ENCODE data around the gene GTF2I.
"Not testable (repeated sequence)": the region's sequence is repeated elsewhere in the genome, so short reads cannot be mapped to it uniquely, and the experiment has no call there.

GTF2I gene

DNA sequence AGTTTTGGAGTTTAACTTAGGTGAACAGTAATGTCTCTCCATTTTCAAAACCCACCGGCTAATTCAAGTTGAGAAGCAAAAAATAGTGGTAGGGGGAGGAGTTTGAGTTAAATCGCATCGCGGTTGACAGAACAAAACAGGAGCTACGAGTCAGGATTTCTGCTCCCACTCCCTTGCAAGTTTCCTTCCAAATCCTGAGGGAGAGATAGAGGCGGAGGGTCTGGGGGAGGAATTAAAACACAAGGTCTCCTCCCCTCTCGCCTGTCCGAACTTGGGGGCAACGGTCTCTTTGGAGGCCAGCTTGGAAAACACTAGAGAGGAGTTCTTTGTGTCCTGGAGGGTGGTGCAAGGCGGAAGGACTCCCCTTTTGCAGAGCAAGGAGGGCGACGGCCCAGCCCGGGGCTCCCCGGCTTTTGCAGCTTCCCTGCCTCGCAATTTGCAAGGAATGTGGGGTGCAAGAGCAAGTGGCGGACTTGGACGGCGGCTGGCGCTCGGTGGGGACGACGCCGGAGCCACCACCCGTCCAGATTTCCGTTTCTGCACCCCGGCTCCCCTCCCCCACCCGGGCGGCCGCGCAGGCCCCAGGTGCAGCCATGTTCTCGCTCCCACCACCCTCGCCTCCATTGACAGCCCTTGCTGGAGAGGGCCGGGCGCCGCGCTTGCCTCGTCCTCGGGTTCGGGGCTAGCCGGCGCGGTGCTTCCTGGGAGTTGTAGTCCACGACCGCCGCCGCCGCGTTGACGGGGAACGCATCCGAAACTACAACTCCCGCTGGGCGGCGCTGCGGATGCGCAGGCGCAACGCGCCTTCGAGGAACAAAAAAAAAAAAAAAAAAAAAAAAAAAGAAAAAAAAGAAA lies 454 bp upstream of the GTF2I start:
- peak; percentile 98 for DNase-seq (ENCODE audit: low spot score)

- DNase-seq (ENCODE audit: low spot score), result peak; percentile 97
Observed at GRCh38 chr7:74658178-74659004, 873 bp downstream of the GTF2I start.

DNA sequence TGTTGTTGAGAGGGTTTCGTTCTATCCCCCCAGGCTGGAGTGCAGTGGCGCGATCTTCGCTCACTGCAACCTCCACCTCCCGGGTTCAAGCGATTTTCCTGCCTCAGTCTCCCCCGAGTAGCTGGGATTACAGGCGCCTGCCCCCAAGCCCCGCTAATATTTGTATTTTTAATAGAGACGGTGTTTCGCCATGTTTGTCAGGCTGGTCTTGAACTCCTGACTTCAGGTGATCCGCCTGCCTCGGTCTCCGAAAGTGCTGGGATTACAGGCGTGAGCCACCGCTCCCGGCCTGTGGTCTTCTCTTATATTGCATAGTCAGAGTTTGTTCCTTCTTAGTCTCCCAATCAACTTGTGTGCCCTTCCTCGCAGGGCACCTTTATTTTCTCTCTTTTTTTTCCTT lies 2.7 kb downstream of the GTF2I start:
- DNase-seq (ENCODE audit: low spot score), result not testable (repeated sequence)

DNA sequence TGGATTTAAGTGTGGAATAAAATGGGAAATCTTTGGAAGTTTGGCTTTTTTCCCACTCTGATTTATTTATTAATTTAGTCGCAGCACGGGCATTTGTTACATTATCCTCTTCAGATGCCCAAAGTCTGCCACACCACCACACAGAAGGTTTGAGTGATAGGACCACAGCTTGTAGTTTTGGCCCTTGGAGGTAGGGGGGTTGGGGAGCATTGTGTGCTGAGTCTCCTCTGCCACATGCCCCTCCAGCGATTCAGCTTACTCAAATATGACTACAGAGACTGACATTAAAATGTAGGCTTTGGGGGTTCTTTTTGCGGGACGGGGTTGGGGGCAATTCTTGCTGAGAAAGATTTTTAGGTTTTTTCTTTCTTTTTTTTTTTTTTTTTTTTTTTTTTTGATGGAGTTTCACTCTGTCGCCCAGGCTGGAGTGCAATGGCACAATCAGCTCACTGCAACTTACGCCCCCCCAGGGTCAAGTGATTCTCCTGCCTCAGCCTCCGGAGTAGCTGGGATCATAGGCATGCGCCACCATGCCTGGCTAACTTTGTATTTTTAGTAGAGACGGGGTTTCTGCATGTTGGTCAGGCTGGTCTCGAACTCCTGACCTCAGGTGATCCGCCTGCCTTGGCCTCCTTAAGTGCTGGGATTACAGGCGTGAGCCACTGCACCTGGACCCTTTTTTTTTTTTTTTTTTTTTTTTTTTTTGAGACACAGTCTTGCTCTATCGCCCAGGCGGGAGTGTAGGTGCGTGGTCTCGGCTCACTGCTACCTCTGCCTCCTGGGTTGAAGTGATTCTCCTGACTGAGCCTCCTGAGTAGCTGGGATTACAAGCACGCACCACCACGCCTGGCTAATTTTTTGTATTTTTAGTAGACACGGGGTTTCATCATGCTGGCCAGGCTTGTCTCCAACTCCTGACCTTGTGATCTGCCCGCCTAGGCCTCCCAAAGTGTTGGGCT lies 4.6 kb downstream of the GTF2I start:
- DNase-seq (ENCODE audit: low spot score), result not testable (repeated sequence)

- DNase-seq (ENCODE audit: low spot score), result no peak
Observed at GRCh38 chr7:74665296-74665938, 7.9 kb downstream of the GTF2I start.

DNA sequence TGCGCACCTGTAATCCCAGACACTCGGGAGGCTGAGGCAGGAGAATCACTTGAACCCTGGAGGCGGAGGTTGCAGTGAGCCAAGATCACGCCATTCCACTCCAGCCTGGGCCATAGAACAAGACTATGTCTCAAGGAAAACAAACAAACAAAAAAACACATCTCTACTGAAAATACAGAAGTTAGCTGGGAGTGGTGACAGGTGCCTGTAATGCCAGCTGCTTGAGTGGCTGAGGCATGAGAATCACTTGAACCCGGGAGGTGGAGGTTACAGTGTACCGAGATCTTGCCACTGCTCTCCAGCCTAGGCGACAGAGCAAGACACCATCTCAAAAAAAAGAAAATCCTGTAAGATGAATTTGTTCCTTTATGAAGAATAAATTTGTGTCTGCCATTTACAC lies 9.5 kb downstream of the GTF2I start:
- DNase-seq (ENCODE audit: low spot score), result not testable (repeated sequence)

GRCh38 chr7:74667520-74667919 lies 10.0 kb downstream of the GTF2I start:
- not testable (repeated sequence) for DNase-seq (ENCODE audit: low spot score)

GRCh38 chr7:74671602-74672001 lies 14.1 kb downstream of the GTF2I start:
- no peak for DNase-seq (ENCODE audit: low spot score)

GRCh38 chr7:74672343-74672915 lies 14.9 kb downstream of the GTF2I start:
- DNase-seq (ENCODE audit: low spot score), result no peak

- no peak for DNase-seq (ENCODE audit: low spot score)
Observed at GRCh38 chr7:74674166-74674565, 16.6 kb downstream of the GTF2I start.

DNA sequence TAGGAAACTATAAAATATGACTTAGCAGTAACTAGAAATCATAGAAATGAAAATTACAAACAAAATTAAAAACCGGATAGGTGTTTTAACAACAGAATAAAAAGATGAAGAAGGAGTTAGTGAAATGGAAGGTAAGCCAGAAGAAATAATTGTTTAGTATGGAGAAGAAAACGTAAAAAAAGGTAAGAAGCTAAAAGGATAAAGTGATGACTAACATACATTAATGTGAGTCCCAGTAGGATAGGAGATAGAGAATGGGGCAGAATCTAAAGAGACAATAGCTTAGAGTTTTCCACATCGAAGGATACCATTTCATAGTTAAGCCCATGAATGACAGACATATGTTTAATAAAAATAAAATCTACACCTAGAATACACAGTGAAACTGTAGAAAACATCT lies 25.3 kb downstream of the GTF2I start:
- no peak for DNase-seq (ENCODE audit: low spot score)

- DNase-seq (ENCODE audit: low spot score), result no peak
Observed at GRCh38 chr7:74683799-74684198, 26.3 kb downstream of the GTF2I start.

DNA sequence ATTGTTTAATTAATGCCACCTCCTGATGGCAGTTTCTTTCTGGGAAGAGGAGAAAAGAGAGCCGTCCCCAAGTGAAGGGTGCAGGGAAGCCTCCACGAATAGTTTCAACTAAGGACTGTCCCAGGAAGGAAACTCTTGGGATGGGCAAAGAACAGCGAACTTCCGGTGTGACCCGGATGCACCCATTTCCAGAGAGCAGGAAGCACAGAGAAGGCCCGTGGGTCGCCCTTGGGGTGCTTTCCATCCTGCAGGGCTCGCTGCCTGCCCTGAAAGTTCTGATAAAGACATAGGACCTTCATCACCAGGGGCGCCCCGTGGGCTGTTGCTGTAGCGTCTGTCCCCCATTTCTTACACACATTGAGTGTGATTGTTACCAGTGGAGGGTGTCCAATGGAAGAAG lies 27.0 kb downstream of the GTF2I start:
- DNase-seq (ENCODE audit: low spot score), result no peak

GRCh38 chr7:74684921-74685320 lies 27.4 kb downstream of the GTF2I start:
- no peak for DNase-seq (ENCODE audit: low spot score)

- DNase-seq (ENCODE audit: low spot score), result no peak
Observed at GRCh38 chr7:74690474-74690873, 33.0 kb downstream of the GTF2I start.

GRCh38 chr7:74704419-74704818 lies 46.9 kb downstream of the GTF2I start:
- not testable (repeated sequence) for DNase-seq (ENCODE audit: low spot score)

- DNase-seq (ENCODE audit: low spot score), result no peak
Observed at GRCh38 chr7:74707238-74707637, 49.7 kb downstream of the GTF2I start.

DNA sequence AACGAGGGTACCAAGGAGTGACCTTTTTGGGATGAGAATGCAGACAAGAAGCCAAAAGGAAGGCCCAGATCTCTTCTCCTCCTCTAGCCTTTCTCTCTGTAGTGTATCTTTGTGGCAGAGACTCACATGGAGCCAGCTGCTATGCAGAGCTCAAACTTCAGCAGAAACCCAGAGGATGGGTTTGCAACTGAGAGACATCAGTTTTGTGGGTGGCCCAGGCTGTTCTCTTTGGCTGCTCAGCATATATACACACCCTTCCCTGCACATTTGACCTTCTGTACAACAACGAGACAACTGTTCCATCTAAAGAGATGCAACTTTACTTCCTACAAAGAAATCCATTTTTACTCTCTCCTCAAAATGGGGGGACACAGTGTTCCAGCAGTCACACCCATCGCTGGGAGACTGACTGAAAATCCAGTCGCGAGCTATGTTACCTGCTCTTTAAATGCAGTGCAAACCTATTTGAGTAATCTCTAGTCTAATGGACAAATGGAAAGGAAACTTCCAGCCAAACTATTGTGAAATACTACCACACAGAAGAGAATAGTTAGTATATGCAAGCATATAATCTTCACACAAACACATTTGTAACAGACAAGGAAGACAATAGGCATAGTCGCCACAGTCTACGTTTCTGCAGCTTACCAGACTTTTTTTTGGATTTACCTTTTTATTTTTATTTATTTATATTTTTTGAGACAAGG lies 51.2 kb downstream of the GTF2I start:
- DNase-seq (ENCODE audit: low spot score), result peak; percentile 66

- peak; percentile 20 for DNase-seq (ENCODE audit: low spot score)
Observed at GRCh38 chr7:74709880-74710671, 52.6 kb downstream of the GTF2I start.

GRCh38 chr7:74713567-74713966 lies 56.0 kb downstream of the GTF2I start:
- no peak for DNase-seq (ENCODE audit: low spot score)
